IMR-90 (cell line): ENCODE results near the gene EMSY. TPM values are rescaled to one million over a fixed set of nuclear protein-coding genes. Genes with fewer than 3 reads are reported as not detected.

Experiments
- ATAC-seq: fragments of 200-7000 bp; cut with Tn5 transposase; 2 replicates; pipeline ENCODE4 v1.9.1; 2020; ENCODE audit warnings: low read depth, mild to moderate bottlenecking, moderate library complexity
- BruUV-seq: library from RNA; stranded (reverse); fragments of 400-500 nt; replicated peaks from 2 replicates; lab custom pipeline; 2021; lab: Mats Ljungman, UMichigan
- CTCF ChIA-PET: fragments of 300-600 bp; formaldehyde crosslinking; extraction: SDS; loops from one replicate; lab custom pipeline; 2021; ENCODE audit warnings: antibody characterized with exemption; lab: Yijun Ruan, JAX
- POLR2A ChIA-PET: fragments of 300-600 bp; sonication (Branson Sonifier 250); formaldehyde crosslinking; loops from one replicate; lab custom pipeline; 2022; ENCODE audit warnings: antibody characterized with exemption; ENCODE audit not compliant: unreplicated experiment; lab: Charles Lee
- DNase-seq: peaks from one replicate; pipeline ENCODE4 v3.0.0; 2013
- H2AFZ ChIP-seq: replicated peaks from 2 replicates; pipeline ENCODE3; 2013; ENCODE audit warnings: low read length, mild to moderate bottlenecking; ENCODE audit not compliant: poor library complexity
- H2AK5ac ChIP-seq: 2 replicates; pipeline ENCODE4 v1.6.1; 2013; ENCODE audit warnings: low read depth, low read length, inconsistent platforms
- H2AK9ac ChIP-seq: replicated peaks from 2 replicates; pipeline ENCODE3; 2013; ENCODE audit warnings: mild to moderate bottlenecking, low read depth, low read length, moderate library complexity; ENCODE audit not compliant: poor library complexity
- H2BK120ac ChIP-seq: 2 replicates; pipeline ENCODE4 v1.6.1; 2013; ENCODE audit warnings: low read depth, low read length, inconsistent platforms
- H2BK15ac ChIP-seq: 3 replicates; pipeline ENCODE4 v1.6.1; 2013; ENCODE audit warnings: low read depth, low read length, inconsistent platforms
- H2BK20ac ChIP-seq: 2 replicates; pipeline ENCODE4 v1.6.1; 2013; ENCODE audit warnings: low read depth, mild to moderate bottlenecking, inconsistent platforms, low read length, moderate library complexity
- H2BK5ac ChIP-seq: 2 replicates; pipeline ENCODE4 v1.6.1; 2013; ENCODE audit warnings: mild to moderate bottlenecking, low read depth, low read length, inconsistent platforms; ENCODE audit not compliant: poor library complexity, severe bottlenecking
- H3K14ac ChIP-seq: replicated peaks from 2 replicates; pipeline ENCODE4 v1.6.1; 2013; ENCODE audit warnings: low read depth, low read length, inconsistent platforms
- H3K18ac ChIP-seq: 2 replicates; pipeline ENCODE4 v1.6.1; 2013; ENCODE audit warnings: low read depth, low read length, control low read depth
- H3K23ac ChIP-seq: 2 replicates; pipeline ENCODE4 v1.6.1; 2013; ENCODE audit warnings: low read depth, low read length, inconsistent platforms
- H3K27ac ChIP-seq: 2 replicates; pipeline ENCODE4 v1.5.1; 2013; ENCODE audit warnings: mild to moderate bottlenecking, control low read depth, low read length; ENCODE audit not compliant: insufficient read depth
- H3K27me3 ChIP-seq: 2 replicates; pipeline ENCODE4 v1.6.1; 2013; ENCODE audit warnings: low read length; ENCODE audit not compliant: control insufficient read depth, insufficient read depth
- H3K36me3 ChIP-seq: 2 replicates; pipeline ENCODE4 v1.6.1; 2013; ENCODE audit warnings: low read length, mixed read lengths; ENCODE audit not compliant: control insufficient read depth, insufficient read depth
- H3K4ac ChIP-seq: 2 replicates; pipeline ENCODE4 v1.6.1; 2013; ENCODE audit warnings: low read depth, low read length, inconsistent platforms
- H3K4me1 ChIP-seq: 2 replicates; pipeline ENCODE4 v1.6.1; 2013; ENCODE audit warnings: low read length, mixed read lengths; ENCODE audit not compliant: control insufficient read depth, insufficient read depth
- H3K4me2 ChIP-seq: 2 replicates; pipeline ENCODE4 v1.6.1; 2013; ENCODE audit warnings: low read depth, mild to moderate bottlenecking, control low read depth, low read length, moderate library complexity
- H3K4me3 ChIP-seq: 2 replicates; pipeline ENCODE4 v1.5.1; 2013; ENCODE audit warnings: low read depth, mild to moderate bottlenecking, control low read depth, low read length, moderate library complexity; ENCODE audit not compliant: insufficient read depth
- H3K56ac ChIP-seq: 2 replicates; pipeline ENCODE4 v1.6.1; 2013; ENCODE audit warnings: low read length, inconsistent platforms; ENCODE audit not compliant: insufficient read depth; ENCODE audit errors: extremely low read depth
- H3K79me1 ChIP-seq, 2 experiments: 2 replicates each; pipeline ENCODE4 v1.6.1; 2013; ENCODE audit warnings: low read length in 2 of 2, inconsistent platforms in 1 of 2, low read depth in 1 of 2
- H3K9ac ChIP-seq: 2 replicates; pipeline ENCODE4 v1.6.1; 2013; ENCODE audit warnings: low read depth, low read length, control low read depth
- H3K9me1 ChIP-seq: 2 replicates; pipeline ENCODE4 v1.6.1; 2013; ENCODE audit warnings: low read length, inconsistent platforms; ENCODE audit not compliant: insufficient read depth
- H3K9me3 ChIP-seq: 2 replicates; pipeline ENCODE4 v1.6.1; 2013; ENCODE audit warnings: low read length; ENCODE audit not compliant: control insufficient read depth, insufficient read depth
- H4K20me1 ChIP-seq: 2 replicates; pipeline ENCODE4 v1.6.1; 2013; ENCODE audit warnings: low read length, inconsistent platforms; ENCODE audit not compliant: insufficient read depth
- H4K5ac ChIP-seq: 2 replicates; pipeline ENCODE4 v1.6.1; 2013; ENCODE audit warnings: mild to moderate bottlenecking, low read depth, low read length, control low read depth
- H4K8ac ChIP-seq, 2 experiments: 2 replicates each; pipeline ENCODE4 v1.6.1; 2013; ENCODE audit warnings: low read depth in 2 of 2, low read length in 2 of 2, control low read depth in 1 of 2, inconsistent platforms in 1 of 2
- H4K91ac ChIP-seq: 2 replicates; pipeline ENCODE4 v1.6.1; 2013; ENCODE audit warnings: low read depth, low read length, inconsistent platforms; ENCODE audit not compliant: insufficient read depth
- CEBPB ChIP-seq: IDR thresholded peaks from 2 replicates; pipeline ENCODE4 v1.6.1; 2012; ENCODE audit warnings: low read depth, low read length, improper control_type of control experiment
- NFE2L2 ChIP-seq: fragments of 150-350 bp; IDR thresholded peaks from 2 replicates; pipeline ENCODE4 v1.6.1; 2016; ENCODE audit warnings: low read depth, mild to moderate bottlenecking, low read length
- RAD21 ChIP-seq: IDR thresholded peaks from 2 replicates; pipeline ENCODE4 v1.6.1; 2012; ENCODE audit warnings: low read length, improper control_type of control experiment
- RFX5 ChIP-seq: IDR thresholded peaks from 2 replicates; pipeline ENCODE4 v1.8.0; 2012; ENCODE audit warnings: low read depth, mild to moderate bottlenecking, low read length, moderate library complexity
- WGBS, 2 experiments: methylation state at CpG; one replicate each; pipeline versions ENCODE4 v1.1.5 to v1.1.7; 2013; ENCODE audit warnings: missing lambda C conversion rate in 2 of 2; ENCODE audit not compliant: insufficient read length in 1 of 2; ENCODE audit errors: extremely low coverage in 2 of 2; 5-methylcytosine and 5-hydroxymethylcytosine counted together
- dilution Hi-C: fragments of 300-500 bp; cut with HindIII; formaldehyde crosslinking; loops from one replicate; pipeline ENCODE4 v1.14.3; 2018; ENCODE audit warnings: low sequenced_read_pairs; ENCODE audit not compliant: unreplicated experiment
- in situ Hi-C: fragments of 300-500 bp; cut with MboI; formaldehyde crosslinking; loops from 3 replicates; pipeline ENCODE4 v1.14.3; 2019; ENCODE audit warnings: low sequenced_read_pairs, inconsistent platforms, mixed read lengths
- intact Hi-C: fragments of 100-400 bp; cut with micrococcal nuclease; formaldehyde crosslinking; loops from 2 replicates; pipeline ENCODE4 v1.10.0; 2022
- polyA plus RNA-seq, 3 experiments: library from polyadenylated mRNA; depleted of rRNA; stranded (reverse); fragments of >200 nt; gene quantifications; 2 replicates each; pipeline ENCODE4 v1.2.3, GENCODE V29; 2012; ENCODE audit warnings: low replicate concordance in 1 of 3
- total RNA-seq: library from RNA; depleted of rRNA; stranded (reverse); fragments of >200 nt; gene quantifications from 2 replicates; pipeline ENCODE4 v1.2.3, GENCODE V29; 2012
- TF ChIP-seq, protein P1 (sequence below): fragments of 150-350 bp; IDR thresholded peaks from 2 replicates; pipeline ENCODE4 v1.6.1; 2017; ENCODE audit warnings: mild to moderate bottlenecking, antibody characterized with exemption, low read length, low read depth
- TF ChIP-seq, protein P2 (sequence below): fragments of 150-350 bp; IDR thresholded peaks from 2 replicates; pipeline ENCODE4 v1.6.1; 2016; ENCODE audit warnings: low read depth, mild to moderate bottlenecking, low read length, moderate library complexity, borderline replicate concordance

The EMSY gene
- total and polyA plus RNA-seq, 2 of the 4 experiments (the other 2 are of a cell fraction) = 14.1 to 22.0 TPM

DNA sequence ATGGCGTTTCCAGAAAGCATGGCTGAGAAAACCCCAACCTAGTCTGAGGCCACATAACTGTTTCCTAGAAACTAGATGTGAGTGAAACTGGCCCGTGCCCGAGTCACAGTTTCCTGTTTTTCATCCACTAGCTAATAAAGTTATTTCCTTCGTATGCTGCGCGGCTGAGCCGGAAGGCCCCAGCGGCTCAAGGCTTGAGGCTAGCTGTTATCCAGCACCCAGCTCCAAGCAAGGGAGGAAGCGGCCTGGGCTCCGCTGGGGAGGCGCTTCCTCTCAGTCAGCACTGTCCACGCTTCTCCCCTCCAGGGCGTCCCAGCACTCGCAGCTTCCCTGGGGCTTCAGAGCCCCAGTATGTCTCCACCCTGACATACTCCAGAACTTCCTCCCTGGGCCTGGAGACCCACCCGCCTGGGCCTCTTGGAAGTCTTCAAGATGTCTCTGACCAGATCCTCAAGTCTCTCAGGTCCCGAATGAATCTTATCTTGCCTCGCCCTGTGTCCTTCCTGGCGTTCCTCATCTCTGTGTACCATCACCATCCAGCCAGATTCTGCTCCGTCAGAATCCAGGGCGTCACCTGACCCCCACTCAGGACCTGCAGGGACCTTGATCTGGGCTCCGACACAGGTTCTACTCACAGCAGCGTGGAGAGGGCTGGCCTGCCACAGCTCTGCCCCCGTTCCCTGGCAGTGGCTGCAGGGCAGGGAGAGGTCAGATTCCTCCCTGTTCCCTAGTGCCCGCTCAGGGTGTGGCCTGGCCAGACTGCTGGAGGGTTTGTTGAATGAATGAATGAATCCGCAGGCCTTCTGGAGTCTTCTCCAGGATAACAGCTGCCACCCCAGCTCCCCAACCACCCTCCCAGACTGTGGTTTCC lies 143.9 kb downstream of the EMSY start (continued):
- TF ChIP-seq, protein P1, sequence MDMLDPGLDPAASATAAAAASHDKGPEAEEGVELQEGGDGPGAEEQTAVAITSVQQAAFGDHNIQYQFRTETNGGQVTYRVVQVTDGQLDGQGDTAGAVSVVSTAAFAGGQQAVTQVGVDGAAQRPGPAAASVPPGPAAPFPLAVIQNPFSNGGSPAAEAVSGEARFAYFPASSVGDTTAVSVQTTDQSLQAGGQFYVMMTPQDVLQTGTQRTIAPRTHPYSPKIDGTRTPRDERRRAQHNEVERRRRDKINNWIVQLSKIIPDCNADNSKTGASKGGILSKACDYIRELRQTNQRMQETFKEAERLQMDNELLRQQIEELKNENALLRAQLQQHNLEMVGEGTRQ = no peak

DNA sequence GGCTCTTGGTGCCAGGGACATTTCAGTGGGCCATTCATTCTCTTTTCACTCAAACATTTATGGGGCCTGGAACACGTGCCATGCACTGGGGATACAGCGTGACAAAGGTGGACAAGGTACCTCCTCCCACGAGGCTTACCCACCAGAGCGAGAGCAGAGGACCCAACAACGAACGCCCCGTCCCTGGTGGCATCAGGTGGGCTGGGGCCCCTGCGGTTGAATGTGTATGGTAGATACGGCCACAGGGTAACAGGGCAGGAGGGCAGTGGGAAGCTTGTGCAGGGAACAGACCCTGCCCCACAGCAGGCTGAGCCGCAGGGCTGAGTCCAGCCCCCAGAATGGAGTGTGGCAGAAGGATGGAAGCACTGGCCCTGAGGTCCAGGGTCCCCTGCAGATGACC lies 144.7 kb downstream of the EMSY start:
- H3K27ac ChIP-seq = no peak overlapping the region
- no peak for TF ChIP-seq RFX5
- TF ChIP-seq, protein P2, sequence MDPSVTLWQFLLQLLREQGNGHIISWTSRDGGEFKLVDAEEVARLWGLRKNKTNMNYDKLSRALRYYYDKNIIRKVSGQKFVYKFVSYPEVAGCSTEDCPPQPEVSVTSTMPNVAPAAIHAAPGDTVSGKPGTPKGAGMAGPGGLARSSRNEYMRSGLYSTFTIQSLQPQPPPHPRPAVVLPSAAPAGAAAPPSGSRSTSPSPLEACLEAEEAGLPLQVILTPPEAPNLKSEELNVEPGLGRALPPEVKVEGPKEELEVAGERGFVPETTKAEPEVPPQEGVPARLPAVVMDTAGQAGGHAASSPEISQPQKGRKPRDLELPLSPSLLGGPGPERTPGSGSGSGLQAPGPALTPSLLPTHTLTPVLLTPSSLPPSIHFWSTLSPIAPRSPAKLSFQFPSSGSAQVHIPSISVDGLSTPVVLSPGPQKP = no peak
- no peak for TF ChIP-seq RAD21
- TF ChIP-seq, protein P1 = no peak
- no peak for TF ChIP-seq NFE2L2
- no peak for TF ChIP-seq CEBPB
- no TSS peak for BruUV-seq
- CTCF ChIA-PET = no interaction called here
- no peak overlapping the region for H3K9ac ChIP-seq
- no peak overlapping the region for H3K18ac ChIP-seq
- no peak overlapping the region for H2BK5ac ChIP-seq
- H4K20me1 ChIP-seq = no peaks in the 10 kb centered on the region
- no peak overlapping the region for H3K23ac ChIP-seq
- H3K56ac ChIP-seq = no peak overlapping the region
- POLR2A ChIA-PET = no interaction called here
- H3K36me3 ChIP-seq = no peaks in the 10 kb centered on the region
- H3K14ac ChIP-seq = no peak overlapping the region
- H2AK5ac ChIP-seq = no peak overlapping the region
- no peak overlapping the region for H3K4me2 ChIP-seq
- H2BK20ac ChIP-seq = no peak overlapping the region
- no peak overlapping the region for H4K8ac ChIP-seq
- H3K27me3 ChIP-seq = peaks cover 5% of the 10 kb centered on the region; the same call in 1 of the 2 replicates
- in situ Hi-C loops (no loop called here), dilution Hi-C loops (no loop called here), intact Hi-C loops (no loop called here)
- H2AFZ ChIP-seq = no peak overlapping the region
- no peaks in the 10 kb centered on the region; the same call in 1 of the 2 replicates for H3K9me1 ChIP-seq
- H3K79me1 ChIP-seq = no peaks in the 10 kb centered on the region
- no peak overlapping the region for H3K4ac ChIP-seq
- DNase-seq (no peak), ATAC-seq (no peak)
- no peak overlapping the region for H2BK15ac ChIP-seq
- no peak overlapping the region for H2AK9ac ChIP-seq
- WGBS, 2 experiments = 97% methylated on average over 6 of the region's 10 CpGs; no CpG with 5 or more reads in 1 of the 2 experiments
- H3K4me3 ChIP-seq = no peak overlapping the region
- peaks cover 7% of the 10 kb centered on the region for H3K4me1 ChIP-seq
- no peak overlapping the region for H2BK120ac ChIP-seq
- H4K5ac ChIP-seq = no peak overlapping the region
- H3K9me3 ChIP-seq = peaks cover 2% of the 10 kb centered on the region; the same call in 1 of the 2 replicates
- H4K91ac ChIP-seq = no peak overlapping the region
